WTC11 (cell line): ENCODE data around the gene SMAP1.

ENCODE experiments used
- ESRRA ChIP-seq: sonication (generic); formaldehyde crosslinking; IDR thresholded peaks from 2 replicates; pipeline ENCODE4 v1.8.1; 2022; ENCODE audit warnings: mild to moderate bottlenecking, missing genetic modification reagents, borderline replicate concordance
- NFE2L1 ChIP-seq: sonication (generic); formaldehyde crosslinking; IDR thresholded peaks from 2 replicates; pipeline ENCODE4 v1.8.1; 2023; ENCODE audit warnings: missing genetic modification reagents
- NFYB ChIP-seq: sonication (generic); formaldehyde crosslinking; conservative IDR thresholded peaks from 2 replicates; pipeline ENCODE4 v1.8.0; 2022; ENCODE audit warnings: low read depth, missing genetic modification reagents
- NR3C1 ChIP-seq: sonication (generic); formaldehyde crosslinking; conservative IDR thresholded peaks from 2 replicates; pipeline ENCODE4 v1.8.1; 2023; ENCODE audit warnings: low read depth, mild to moderate bottlenecking, missing genetic modification reagents
- SOX15 ChIP-seq: fragments of 250-450 bp; sonication (Bioruptor Pico); IDR thresholded peaks from 2 replicates; pipeline ENCODE4 v1.9.0; 2021; ENCODE audit warnings: mild to moderate bottlenecking
- ZNF263 ChIP-seq: sonication (generic); formaldehyde crosslinking; IDR thresholded peaks from 2 replicates; pipeline ENCODE4 v1.8.1; 2022; ENCODE audit warnings: low read depth, mild to moderate bottlenecking, moderate library complexity, missing genetic modification reagents
- ZNF317 ChIP-seq: sonication (generic); formaldehyde crosslinking; IDR thresholded peaks from 2 replicates; pipeline ENCODE4 v1.8.1; 2023; ENCODE audit warnings: low read depth, mild to moderate bottlenecking, moderate library complexity, missing genetic modification reagents, borderline replicate concordance
- TF ChIP-seq, protein P1 (sequence below): fragments of 200-600 bp; IDR thresholded peaks from 2 replicates; pipeline ENCODE4 v1.8.0; 2022; ENCODE audit warnings: antibody characterized with exemption
- TF ChIP-seq, protein P2 (sequence below): sonication (generic); formaldehyde crosslinking; IDR thresholded peaks from 2 replicates; pipeline ENCODE4 v1.8.0; 2023; ENCODE audit warnings: missing genetic modification reagents
- TF ChIP-seq, protein P3 (sequence below): sonication (generic); formaldehyde crosslinking; IDR thresholded peaks from 2 replicates; pipeline ENCODE4 v1.8.0; 2022; ENCODE audit warnings: mild to moderate bottlenecking, missing genetic modification reagents
- TF ChIP-seq, protein P4 (sequence below): sonication (generic); formaldehyde crosslinking; IDR thresholded peaks from 2 replicates; pipeline ENCODE4 v1.8.0; 2022; ENCODE audit warnings: mild to moderate bottlenecking, missing genetic modification reagents
- TF ChIP-seq, protein P5 (sequence below): sonication (generic); formaldehyde crosslinking; IDR thresholded peaks from 2 replicates; pipeline ENCODE4 v1.8.0; 2022; ENCODE audit warnings: missing genetic modification reagents
- TF ChIP-seq, protein P6 (sequence below): sonication (generic); formaldehyde crosslinking; IDR thresholded peaks from 2 replicates; pipeline ENCODE4 v1.8.0; 2022; ENCODE audit warnings: mild to moderate bottlenecking, missing genetic modification reagents
- TF ChIP-seq, protein P7 (sequence below): sonication (generic); formaldehyde crosslinking; IDR thresholded peaks from 2 replicates; pipeline ENCODE4 v1.8.1; 2023; ENCODE audit warnings: mild to moderate bottlenecking, missing genetic modification reagents

DNA sequence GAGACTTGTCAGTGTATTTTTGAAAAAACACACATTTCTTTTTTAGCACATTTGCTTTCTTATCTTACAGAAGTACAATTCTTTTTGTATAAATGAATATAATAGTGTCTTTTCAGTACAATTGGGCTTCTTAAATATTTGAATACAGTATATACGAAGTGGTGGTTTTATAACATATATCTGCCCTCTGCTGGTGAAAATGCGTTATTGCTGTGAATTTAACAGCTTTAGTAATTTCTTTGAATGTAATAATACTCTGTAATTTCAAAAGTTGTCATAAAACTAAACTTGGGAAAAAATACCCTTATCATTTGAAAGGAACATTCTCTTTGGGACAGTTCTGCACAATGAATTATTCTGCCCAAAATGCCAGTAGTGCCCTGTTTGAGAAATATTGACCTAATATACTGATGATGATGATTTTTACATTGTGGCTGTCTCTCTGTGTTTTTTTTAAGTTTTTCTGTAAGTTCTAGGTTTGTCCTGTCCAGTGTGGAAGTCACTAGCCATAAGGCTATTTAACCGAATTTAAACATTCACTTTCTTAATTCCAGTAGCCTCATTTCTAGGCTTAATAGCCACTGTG, 19.0 kb downstream of the SMAP1 start:
- no peak for TF ChIP-seq SOX15 (CRISPR knock-in tag)
- TF ChIP-seq, protein P1, sequence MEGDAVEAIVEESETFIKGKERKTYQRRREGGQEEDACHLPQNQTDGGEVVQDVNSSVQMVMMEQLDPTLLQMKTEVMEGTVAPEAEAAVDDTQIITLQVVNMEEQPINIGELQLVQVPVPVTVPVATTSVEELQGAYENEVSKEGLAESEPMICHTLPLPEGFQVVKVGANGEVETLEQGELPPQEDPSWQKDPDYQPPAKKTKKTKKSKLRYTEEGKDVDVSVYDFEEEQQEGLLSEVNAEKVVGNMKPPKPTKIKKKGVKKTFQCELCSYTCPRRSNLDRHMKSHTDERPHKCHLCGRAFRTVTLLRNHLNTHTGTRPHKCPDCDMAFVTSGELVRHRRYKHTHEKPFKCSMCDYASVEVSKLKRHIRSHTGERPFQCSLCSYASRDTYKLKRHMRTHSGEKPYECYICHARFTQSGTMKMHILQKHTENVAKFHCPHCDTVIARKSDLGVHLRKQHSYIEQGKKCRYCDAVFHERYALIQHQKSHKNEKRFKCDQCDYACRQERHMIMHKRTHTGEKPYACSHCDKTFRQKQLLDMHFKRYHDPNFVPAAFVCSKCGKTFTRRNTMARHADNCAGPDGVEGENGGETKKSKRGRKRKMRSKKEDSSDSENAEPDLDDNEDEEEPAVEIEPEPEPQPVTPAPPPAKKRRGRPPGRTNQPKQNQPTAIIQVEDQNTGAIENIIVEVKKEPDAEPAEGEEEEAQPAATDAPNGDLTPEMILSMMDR = peak; percentile 64
- TF ChIP-seq ESRRA (CRISPR knock-in tag) = no peak
- TF ChIP-seq, protein P2, sequence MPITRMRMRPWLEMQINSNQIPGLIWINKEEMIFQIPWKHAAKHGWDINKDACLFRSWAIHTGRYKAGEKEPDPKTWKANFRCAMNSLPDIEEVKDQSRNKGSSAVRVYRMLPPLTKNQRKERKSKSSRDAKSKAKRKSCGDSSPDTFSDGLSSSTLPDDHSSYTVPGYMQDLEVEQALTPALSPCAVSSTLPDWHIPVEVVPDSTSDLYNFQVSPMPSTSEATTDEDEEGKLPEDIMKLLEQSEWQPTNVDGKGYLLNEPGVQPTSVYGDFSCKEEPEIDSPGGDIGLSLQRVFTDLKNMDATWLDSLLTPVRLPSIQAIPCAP (CRISPR knock-in tag) = no peak
- no peak for TF ChIP-seq ZNF263 (CRISPR knock-in tag)
- no peak for TF ChIP-seq NFE2L1 (CRISPR knock-in tag)
- TF ChIP-seq NR3C1 = no peak
- TF ChIP-seq, protein P3, sequence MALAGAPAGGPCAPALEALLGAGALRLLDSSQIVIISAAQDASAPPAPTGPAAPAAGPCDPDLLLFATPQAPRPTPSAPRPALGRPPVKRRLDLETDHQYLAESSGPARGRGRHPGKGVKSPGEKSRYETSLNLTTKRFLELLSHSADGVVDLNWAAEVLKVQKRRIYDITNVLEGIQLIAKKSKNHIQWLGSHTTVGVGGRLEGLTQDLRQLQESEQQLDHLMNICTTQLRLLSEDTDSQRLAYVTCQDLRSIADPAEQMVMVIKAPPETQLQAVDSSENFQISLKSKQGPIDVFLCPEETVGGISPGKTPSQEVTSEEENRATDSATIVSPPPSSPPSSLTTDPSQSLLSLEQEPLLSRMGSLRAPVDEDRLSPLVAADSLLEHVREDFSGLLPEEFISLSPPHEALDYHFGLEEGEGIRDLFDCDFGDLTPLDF (CRISPR knock-in tag) = no peak
- TF ChIP-seq NFYB (CRISPR knock-in tag) = no peak
- TF ChIP-seq, protein P4, sequence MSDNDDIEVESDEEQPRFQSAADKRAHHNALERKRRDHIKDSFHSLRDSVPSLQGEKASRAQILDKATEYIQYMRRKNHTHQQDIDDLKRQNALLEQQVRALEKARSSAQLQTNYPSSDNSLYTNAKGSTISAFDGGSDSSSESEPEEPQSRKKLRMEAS = no peak
- TF ChIP-seq, protein P5, sequence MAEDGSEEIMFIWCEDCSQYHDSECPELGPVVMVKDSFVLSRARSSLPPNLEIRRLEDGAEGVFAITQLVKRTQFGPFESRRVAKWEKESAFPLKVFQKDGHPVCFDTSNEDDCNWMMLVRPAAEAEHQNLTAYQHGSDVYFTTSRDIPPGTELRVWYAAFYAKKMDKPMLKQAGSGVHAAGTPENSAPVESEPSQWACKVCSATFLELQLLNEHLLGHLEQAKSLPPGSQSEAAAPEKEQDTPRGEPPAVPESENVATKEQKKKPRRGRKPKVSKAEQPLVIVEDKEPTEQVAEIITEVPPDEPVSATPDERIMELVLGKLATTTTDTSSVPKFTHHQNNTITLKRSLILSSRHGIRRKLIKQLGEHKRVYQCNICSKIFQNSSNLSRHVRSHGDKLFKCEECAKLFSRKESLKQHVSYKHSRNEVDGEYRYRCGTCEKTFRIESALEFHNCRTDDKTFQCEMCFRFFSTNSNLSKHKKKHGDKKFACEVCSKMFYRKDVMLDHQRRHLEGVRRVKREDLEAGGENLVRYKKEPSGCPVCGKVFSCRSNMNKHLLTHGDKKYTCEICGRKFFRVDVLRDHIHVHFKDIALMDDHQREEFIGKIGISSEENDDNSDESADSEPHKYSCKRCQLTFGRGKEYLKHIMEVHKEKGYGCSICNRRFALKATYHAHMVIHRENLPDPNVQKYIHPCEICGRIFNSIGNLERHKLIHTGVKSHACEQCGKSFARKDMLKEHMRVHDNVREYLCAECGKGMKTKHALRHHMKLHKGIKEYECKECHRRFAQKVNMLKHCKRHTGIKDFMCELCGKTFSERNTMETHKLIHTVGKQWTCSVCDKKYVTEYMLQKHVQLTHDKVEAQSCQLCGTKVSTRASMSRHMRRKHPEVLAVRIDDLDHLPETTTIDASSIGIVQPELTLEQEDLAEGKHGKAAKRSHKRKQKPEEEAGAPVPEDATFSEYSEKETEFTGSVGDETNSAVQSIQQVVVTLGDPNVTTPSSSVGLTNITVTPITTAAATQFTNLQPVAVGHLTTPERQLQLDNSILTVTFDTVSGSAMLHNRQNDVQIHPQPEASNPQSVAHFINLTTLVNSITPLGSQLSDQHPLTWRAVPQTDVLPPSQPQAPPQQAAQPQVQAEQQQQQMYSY (CRISPR knock-in tag) = no peak
- TF ChIP-seq, protein P6, sequence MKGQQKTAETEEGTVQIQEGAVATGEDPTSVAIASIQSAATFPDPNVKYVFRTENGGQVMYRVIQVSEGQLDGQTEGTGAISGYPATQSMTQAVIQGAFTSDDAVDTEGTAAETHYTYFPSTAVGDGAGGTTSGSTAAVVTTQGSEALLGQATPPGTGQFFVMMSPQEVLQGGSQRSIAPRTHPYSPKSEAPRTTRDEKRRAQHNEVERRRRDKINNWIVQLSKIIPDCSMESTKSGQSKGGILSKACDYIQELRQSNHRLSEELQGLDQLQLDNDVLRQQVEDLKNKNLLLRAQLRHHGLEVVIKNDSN = no peak
- TF ChIP-seq ZNF317 (CRISPR knock-in tag) = no peak
- TF ChIP-seq, protein P7, sequence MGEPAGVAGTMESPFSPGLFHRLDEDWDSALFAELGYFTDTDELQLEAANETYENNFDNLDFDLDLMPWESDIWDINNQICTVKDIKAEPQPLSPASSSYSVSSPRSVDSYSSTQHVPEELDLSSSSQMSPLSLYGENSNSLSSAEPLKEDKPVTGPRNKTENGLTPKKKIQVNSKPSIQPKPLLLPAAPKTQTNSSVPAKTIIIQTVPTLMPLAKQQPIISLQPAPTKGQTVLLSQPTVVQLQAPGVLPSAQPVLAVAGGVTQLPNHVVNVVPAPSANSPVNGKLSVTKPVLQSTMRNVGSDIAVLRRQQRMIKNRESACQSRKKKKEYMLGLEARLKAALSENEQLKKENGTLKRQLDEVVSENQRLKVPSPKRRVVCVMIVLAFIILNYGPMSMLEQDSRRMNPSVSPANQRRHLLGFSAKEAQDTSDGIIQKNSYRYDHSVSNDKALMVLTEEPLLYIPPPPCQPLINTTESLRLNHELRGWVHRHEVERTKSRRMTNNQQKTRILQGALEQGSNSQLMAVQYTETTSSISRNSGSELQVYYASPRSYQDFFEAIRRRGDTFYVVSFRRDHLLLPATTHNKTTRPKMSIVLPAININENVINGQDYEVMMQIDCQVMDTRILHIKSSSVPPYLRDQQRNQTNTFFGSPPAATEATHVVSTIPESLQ = no peak
